Colon (tissue), 2 donors: ENCODE measurements around the gene TLK2.
"Not testable (repeated sequence)": the region's sequence is repeated elsewhere in the genome, so short reads cannot be mapped to it uniquely, and the experiment has no call there.

Experiments used
- FAIRE-seq: peaks from 2 replicates; lab custom pipeline; 2012; peaks lifted over from hg19 to GRCh38; lab: Jason Lieb, UNC
- donor health status: control.
- donor health status: control.

The TLK2 gene

DNA sequence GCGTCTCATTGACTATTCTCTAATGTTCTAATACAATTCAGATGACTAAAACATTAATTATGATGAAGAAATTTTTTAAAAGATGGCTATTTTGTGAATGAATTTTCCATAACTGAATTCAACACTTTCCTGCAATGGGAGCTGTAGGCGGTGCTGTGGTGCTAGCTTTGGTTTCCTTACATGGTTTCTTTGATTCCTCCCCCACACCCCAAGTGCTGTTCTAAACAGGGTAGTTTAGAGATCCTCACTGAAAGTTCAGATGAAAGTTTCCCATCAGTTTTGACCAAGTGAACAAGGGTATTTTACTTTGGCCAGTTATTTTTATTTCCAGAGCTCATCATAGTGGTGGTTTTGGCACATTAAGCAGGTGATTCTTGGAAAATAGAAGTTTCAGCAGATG is 122.8 kb downstream of the TLK2 start:
- FAIRE-seq: no peak

DNA sequence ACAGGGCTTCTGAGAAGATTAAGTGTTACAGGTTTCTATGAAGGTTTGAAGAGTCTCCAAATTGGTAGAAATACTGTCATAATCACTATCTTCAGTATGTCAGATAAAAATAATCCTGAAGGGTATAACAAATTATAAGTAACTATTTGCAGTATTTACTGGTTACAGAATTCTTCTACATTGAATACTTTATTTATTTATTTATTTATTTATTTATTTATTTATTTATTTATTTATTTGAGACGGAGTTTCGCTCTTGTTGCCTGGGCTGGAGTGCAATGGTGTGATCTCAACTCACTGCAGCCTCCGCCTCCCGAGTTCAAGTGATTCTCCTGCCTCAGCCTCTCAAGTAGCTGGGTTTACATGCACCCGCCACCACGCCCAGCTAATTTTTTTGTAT is 125.2 kb downstream of the TLK2 start:
- FAIRE-seq: not testable (repeated sequence)

DNA sequence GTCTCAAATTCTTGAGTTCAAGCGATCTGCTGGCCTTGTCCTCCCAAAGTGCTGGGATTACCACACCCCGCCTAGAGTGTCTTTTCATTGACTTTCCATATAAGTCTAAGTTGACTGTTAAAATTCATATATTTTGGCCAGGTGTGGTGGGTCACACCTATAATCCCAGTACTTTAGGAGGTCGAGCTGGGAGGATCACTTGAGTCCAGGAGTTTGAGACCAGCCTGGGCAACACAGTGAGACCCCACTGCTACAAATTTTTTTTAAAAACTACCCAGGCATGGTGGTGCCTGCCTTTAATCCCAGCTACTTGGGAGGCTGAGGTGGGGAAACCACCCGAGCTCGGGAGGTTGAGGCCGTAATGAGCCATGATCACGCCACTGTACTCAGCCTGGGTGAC is 127.0 kb downstream of the TLK2 start:
- FAIRE-seq: no peak

DNA sequence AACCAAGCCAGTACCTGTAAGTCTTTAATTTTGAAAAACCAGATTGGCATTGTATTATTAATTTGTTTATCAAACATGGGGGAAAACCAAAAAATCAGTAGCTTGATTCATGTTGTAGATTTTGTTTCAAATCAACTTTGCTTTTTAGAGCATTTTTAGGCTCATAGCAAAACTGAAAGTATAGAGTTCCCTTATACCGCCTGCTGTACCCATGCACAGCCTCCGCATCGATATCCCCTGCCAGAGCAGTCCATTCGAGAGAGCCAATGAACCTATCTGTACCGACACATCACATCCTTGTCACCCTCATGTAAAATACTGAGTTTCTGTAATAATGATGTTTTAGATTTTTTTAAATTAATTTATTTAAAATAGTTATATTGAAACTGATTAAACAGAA is 132.7 kb downstream of the TLK2 start:
- FAIRE-seq: no peak

DNA sequence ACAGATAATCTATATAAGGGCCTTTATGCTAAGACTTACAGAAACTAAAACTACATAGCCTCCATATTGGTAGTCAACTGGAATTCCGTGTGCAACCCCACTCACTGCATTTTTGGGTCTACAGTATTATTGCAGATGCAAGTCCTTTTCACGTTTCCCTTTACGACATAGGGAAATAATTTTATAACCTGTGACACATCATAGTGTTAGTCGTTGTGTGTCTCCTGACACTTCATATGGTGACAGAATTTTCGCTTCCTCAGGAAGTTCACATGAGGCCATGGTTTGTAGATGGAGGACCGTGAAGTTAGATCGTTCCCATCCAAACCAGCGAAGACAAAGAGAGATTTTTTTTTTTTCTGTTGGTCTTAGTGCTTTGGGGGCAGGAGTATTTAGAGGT is 133.1 kb downstream of the TLK2 start:
- FAIRE-seq: no peak

DNA sequence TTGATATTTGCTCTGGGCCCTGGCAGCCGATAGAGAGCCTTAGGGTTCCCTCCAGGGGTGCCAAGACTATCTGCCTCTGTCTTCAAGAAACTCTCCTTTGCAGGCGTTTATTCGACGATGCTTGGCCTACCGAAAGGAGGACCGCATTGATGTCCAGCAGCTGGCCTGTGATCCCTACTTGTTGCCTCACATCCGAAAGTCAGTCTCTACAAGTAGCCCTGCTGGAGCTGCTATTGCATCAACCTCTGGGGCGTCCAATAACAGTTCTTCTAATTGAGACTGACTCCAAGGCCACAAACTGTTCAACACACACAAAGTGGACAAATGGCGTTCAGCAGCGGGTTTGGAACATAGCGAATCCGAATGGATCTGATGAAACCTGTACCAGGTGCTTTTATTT is 133.7 kb downstream of the TLK2 start:
- not testable (repeated sequence) for FAIRE-seq

DNA sequence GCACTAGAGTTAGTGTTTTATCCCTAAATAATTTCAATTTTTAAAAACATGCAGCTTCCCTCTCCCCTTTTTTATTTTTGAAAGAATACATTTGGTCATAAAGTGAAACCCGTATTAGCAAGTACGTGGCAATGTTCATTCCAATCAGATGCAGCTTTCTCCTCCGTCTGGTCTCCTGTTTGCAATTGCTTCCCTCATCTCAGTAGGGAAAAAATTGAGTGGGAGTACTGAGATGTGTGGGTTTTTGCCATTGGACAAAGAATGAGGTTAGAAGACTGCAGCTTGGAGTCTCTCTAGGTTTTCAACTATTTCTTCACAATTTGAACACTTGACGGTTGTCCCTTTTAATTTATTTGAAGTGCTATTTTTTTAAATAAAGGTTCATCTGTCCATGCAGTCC is 134.5 kb downstream of the TLK2 start:
- FAIRE-seq: not testable (repeated sequence)

DNA sequence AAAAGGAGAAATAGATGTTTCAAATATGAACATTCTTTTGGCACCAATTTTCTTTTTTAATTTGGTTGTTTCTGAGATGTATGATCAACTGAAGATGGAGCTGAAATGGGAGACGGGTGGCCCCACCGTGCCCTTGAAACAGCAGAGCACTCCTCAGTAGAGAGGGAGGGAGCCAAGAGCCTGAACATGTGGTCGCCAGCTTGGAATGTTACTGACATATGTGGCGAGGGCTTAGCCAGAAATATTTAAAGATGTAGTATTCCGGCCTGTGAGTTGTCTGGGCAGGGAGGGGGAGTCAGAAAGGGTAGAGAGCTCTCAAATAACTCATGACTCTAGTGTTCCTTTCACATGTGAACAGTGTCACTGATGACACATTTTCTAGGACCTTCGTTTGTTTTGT is 135.5 kb downstream of the TLK2 start:
- FAIRE-seq: no peak

DNA sequence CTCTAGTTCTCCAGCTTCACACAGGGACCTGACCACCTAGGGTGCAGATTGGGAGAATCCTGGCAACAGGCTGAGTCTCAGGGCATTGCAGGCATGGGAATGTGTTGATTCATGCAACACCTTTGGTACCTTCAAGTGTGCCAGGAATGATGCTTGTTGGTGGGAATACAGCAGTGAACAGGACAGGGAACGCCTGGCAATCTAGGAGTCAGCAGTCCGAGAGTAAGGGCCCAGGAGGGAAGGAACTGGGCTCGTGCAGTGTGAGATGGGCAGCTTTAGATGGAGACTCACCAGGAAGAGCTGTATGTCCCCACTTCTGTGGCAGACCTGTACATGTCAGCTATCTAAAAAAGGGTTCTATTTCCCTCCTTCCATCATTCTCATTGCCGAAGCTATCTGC is 136.9 kb downstream of the TLK2 start:
- no peak for FAIRE-seq

DNA sequence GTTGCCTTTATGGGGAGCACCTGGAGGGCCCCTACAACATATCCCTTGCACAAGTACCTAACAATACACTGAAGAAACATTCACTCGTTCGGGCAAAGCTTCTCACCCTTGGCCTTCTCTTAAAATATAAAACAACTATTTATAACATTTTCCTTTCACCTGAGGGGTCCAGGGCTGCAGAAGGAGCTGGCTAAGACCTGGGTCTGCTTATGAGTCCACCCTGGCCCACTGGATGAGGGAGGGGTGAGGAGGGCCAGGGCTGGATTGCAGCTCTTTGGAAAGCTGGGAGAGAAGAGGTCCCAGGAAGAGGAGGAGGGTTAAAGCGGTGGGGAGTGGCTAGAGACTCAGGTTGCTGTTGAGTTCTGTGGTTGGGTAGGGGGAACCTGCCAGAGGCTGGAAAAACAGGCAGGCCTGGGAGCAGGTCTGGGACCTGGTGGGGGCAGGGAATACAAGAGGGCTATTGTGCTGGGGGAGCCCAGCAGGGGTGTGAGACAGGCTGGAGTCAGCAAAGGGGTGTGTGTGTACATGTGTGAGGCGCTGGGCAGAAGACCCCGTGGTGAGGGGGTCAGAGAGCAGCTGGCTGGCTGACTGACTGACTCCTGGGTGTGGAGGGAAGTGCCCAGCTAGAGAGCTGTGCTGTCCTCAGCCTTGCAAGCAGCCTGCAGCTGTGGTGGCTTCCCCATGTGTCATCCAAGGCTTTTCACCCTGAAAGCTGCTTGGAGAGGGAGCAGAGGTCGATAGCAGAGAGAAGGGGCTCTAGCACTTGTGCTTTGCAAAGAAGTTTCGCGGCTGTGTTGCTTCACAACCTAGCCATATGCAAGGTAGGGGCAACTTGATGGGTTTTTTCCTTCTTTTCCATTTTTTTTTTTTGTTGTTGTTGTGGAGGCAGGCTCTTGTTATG is 138.6 kb downstream of the TLK2 start:
- FAIRE-seq: no peak

DNA sequence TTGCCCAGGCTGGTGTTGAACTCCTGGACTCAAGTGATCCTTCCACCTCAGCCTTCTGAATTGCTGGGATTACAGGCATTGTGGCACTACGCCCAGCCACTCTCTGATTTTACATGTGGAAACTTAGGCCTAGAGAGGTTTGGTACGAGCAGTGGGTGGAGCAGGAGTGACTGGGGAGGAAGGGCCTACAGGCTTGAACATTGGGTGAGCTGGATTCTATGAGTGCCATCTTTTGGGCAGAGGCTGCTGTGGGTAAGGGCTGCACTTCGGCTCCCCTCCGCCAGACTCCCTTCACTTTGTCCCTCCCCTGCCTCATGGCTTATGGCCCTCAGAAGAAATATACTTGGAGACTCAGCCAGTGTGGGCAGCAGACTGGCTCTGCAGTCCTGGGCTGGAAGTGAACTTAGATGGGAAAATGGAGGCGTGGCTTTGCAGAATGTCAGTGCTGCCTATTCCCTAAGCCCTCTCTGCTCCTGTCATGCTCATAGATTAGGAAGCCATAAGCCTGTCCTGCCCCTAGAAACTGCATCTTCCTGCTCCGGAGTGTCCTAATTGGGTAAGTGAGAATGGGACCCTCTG is 139.4 kb downstream of the TLK2 start:
- FAIRE-seq: no peak

DNA sequence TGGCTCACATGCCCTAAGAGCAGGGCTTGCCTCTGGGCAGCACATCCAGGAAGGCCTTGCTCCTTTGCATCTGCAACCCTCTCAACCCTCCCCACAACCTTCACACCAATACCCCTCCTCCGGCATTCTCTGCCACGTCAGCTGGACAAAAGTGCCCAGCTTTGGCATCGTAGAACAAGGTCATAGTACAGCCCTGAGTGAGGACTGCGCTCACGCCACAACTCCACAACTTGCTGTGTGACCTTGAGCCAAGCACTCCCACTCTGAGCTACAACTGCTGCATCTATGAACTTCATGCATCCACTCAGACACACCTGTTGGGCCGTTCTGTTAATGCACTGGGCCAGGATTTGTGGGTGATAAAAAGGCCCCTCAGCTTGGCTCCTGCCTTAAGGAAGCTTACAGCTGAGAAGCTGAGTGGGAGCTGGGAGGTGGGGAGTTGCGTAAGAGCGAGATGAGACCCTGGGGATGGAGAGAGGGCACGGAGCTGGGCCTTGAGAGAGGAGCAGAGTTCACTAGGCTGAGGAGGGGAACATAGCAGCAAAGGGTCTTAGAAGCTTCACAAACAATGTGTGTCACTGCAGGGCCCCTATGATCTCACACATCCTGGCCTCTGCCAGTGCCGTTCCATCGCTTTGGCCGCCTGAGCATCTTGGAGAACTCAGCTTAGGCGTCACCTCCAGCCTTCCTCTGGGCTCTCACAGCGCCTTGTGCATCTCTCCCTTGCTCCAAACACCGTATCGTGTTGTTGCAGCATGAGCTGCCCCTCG is 140.2 kb downstream of the TLK2 start:
- FAIRE-seq: no peak

DNA sequence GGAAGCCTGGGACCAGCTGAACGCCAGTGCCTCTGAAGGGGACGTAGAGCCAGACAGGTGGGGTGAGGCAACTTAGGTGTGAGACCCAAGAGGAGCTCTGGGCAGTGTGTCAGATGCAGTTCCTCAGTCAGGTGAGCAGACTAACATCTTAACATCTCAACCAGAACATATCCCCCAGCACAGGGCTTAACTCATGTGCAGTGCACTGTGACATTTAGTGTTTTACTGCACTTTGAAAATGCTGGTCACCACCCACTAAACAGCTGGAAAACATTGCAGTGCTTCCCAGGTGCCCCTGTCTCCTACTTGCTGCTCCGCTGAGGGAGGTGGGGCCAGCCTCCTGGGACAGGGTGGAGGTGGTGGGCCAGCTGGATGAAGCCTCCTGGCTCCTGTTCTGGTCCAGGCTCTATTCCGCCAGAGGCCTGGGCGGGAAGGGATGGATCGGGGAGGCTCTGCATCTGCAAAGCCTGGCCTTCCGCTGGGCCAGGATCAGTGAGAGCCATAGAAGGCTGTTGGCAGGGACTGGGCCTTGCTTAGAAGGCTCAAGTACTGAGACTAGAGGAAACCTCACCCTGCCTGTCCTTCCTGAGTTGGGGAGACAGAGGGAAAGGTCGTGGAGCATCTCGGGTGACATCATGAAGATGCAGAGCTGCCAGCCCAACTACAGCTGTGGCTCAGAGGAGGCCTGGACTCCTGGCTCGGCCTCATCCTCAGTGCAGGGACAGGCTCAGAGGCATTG is 141.0 kb downstream of the TLK2 start:
- FAIRE-seq: no peak

DNA sequence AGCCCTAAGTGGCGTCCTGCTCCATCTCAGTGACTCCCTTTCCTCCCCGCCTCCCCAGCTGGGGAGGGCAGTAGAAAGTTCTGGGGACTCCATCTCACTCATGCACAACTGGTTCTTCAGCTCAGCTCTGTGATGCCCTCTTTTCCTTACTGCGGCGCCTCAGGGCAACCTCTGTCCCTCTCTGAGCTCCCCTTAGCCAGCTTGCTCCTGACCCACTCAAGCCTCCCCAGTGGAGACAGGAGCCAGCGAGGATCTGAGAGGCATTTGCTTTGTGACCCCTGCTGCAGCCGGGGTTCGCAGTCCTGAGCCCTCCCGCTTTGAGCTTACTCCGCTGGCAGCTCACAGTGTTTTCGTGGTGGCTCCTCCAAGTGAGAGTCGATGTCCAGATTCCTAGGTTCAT is 142.6 kb downstream of the TLK2 start:
- no peak for FAIRE-seq

DNA sequence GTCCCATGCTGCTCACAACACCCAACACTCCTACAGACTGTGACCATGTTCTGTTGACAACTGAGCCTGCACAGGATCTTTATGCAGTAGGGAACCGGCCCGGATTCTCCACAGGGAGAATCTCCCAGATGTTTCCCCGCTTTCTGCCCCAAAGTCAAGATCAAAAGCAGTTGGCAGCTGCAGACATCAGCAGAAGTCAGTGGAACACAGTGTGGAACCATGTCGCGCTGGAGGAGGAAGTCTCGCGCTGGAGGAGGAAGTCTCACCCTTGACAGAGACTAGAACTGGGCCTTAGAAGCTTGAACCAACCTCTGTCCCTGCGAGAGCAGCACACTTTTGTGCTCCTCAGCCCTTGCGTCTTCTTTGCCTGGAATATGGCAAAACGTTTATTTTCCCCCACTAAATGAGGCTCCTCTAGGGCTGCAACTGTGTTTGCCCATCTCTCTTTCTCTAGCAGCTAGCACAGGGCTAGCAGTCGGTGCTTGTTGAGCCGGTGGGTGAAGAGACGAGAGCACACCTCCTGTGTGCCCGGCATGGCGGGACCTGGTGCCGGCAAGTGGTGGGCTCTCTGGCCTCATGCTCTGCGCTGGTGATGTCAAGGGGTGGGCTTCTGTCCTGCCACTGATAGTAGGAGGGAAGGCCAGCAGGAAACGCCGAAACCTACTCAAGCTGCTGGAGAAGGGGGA is 146.7 kb downstream of the TLK2 start:
- no peak for FAIRE-seq

DNA sequence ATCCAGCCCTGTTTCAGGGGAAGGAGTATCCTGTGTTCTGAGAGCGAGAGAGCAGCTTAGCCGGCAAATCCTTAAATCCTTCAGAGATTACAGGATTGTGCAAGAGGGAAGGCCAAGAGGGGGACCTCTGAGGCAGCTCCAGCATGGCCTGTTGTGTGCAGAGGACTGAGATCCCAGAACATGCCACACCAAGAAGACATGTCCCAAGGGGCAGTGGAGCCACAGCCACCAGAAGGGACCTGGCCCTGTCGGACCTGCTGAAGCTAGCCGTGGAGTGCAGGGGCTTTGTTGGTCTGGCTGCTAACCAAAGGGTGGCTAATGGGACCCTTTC is 147.2 kb downstream of the TLK2 start:
- FAIRE-seq: no peak

DNA sequence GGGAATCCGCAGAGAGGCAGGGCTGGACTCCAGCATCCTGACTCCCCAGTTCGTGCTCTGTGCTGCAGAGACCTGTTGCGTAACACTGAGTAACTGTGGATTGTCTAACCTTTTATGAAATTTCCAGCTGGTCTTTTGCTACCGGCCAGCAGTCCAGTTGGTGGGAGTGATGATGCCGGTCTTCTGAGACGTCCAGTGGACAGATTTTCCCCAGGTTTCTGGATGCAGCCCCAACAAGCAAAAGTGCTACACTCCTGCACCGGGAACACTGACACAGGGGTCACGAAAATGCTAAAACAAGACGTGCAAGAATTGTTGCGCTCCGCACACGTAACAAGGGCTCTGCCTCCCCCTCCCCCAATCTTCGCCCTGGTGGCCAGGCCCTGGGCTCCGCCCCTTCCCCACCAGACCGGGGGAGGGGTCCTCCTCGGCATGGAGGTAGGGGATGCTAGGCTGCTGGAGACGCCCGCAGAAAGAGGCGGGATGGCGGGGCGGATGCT is 148.1 kb downstream of the TLK2 start:
- FAIRE-seq: no peak

DNA sequence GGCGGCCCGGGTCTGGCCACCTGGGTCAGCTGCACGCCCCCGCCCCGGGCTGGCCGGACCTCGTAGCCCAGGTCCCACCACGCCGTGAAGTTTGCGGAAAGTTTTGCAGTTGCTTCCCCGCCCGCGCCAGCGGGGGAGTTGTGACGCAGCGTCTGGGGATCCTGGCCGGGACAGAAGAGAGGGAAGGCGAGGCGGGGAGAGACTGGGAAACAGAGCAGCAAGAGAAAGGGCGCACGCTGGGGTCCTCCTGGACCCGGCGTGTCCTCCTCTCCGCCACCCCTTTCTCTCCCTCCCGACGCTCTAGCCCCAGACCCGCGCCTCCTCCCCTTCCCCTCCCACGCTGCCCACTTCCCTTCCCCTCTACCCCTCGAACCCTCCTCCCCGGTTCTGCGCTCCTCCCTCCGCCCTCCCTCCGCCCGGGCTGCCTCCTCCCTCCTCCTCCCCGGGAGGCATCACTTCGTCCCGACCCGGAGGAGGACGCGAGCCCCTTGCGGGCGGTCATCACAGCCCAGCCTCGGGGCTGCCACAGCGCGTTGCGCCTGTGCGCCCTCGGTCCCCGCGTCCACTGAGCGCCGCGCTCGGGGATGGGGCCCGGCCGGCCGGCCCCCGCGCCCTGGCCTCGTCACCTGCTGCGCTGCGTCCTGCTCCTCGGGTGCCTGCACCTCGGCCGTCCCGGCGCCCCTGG is 148.7 kb downstream of the TLK2 start, which contains the start of gene MRC2:
Gene MRC2 (plus strand): TSS at position 452 of the 685 bp plus-strand sequence. CDS start 133 bp downstream, at position 585.
- no peak for FAIRE-seq

DNA sequence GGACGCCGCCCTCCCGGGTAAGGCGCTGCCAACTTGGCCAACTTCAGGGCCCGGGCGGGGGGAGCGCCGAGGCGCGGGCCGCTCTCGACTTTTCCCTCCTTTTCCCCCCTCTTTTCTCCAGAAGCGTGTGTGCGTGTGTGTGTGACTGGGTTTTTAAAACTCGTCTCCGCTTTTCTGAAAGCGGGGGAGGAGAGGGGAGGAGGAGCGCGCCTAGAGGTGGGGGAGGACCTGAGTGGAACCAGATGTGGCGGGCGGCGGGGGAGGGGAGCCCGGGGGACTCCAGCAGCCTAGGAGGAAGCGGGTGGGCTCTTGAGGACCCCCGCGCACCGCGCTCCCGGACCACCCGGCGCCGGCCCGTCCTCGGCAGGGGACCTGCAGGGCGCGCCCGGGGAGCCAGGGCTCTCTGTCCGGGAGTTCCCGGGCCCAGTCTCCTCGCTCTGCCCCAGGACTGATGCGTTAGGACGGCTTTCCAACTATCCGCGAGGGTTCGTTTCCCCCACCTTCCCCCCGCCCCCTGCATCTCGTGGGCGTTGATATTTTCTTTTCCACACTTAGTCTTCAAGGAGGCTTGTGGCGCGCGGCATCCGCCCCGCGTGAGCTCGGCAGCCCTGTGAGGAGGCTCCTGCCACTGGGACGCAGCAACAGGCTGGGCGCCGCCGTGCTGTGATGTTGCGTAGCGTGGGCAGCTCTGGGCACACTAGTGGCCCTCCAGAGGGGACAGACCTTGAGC is 149.4 kb downstream of the TLK2 start:
- no peak for FAIRE-seq

DNA sequence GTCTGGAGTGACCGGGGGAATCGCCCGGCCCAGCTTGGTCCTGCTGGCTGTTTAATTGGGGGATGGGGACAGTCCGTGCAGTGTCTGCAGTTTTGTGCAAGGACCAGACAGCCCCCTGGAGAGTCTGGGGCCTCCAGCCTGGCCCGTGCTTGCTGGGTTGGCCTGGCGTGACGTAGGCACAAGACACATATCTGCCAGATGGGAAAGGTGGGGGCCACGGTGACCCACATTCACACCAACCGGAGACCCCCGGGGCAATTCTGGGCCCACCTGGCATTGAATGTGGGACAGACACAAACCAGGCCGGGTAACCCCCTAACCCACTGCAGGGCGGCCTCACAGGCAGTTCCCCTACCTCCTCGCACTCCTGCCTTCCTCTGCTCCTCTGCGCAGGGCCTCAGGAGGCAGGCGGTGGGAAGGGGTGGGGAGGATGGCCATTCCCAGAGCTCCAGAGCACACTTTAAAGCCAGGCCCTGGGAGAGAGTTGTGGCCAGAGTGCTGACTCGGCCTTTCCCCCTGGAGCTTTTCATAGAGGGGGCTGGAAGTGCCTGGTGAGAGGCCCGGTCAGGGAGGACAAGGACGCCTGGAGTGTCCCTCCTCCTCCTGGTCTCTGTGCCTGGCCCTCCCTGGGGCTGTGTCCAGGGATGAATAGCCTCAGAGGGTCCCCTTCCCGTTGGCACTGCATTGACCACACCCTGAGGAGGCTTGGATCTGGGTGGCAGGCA is 150.4 kb downstream of the TLK2 start:
- FAIRE-seq: no peak
